Endothelial cell of umbilical vein (primary cell): ENCODE results near the gene VSTM4. TPM values are rescaled to one million over a fixed set of nuclear protein-coding genes. Genes with fewer than 3 reads are reported as not detected.

Source experiments
- BruUV-seq: library from RNA; stranded (reverse); fragments of 400-500 nt; replicated peaks from 2 replicates; lab custom pipeline; 2021; lab: Mats Ljungman, UMichigan
- CTCF ChIA-PET: fragments of 300-600, 350-600 bp; sonication (Branson Sonifier 250); formaldehyde crosslinking; loops from one replicate; lab custom pipeline; 2021; ENCODE audit warnings: antibody characterized with exemption, inconsistent platforms; lab: Charles Lee
- POLR2A ChIA-PET: fragments of 300-600, 350-600 bp; sonication (Branson Sonifier 250); formaldehyde crosslinking; loops from one replicate; lab custom pipeline; 2021; ENCODE audit warnings: antibody characterized with exemption, inconsistent platforms; lab: Charles Lee
- DNase-seq: peaks from one replicate; pipeline ENCODE4 v3.0.0-alpha.2; 2011; ENCODE audit warnings: low read depth, low spot score
- FAIRE-seq: peaks from 2 replicates; lab custom pipeline; 2011; peaks lifted over from hg19 to GRCh38; lab: Jason Lieb, UNC
- H2AFZ ChIP-seq: 2 replicates; pipeline ENCODE4 v1.6.0; 2012; ENCODE audit warnings: low read depth, low read length, control low read depth, inconsistent platforms
- H3K27ac ChIP-seq: 2 replicates; pipeline ENCODE4 v1.5.1; 2011; ENCODE audit warnings: low read depth, mild to moderate bottlenecking, control low read depth, low read length, moderate library complexity; ENCODE audit not compliant: insufficient read depth
- H3K27me3 ChIP-seq, 2 experiments: 2 replicates each; pipeline versions ENCODE4 v1.6.0 to v1.6.1; 2011; ENCODE audit warnings: low read length in 2 of 2, mixed read lengths in 1 of 2; ENCODE audit not compliant: control insufficient read depth in 2 of 2, insufficient read depth in 2 of 2
- H3K36me3 ChIP-seq, 2 experiments: 2 replicates in 1 of 2; 3 replicates in 1 of 2; pipeline ENCODE4 v1.5.1; 2011; ENCODE audit warnings: low read length in 2 of 2, mild to moderate bottlenecking in 1 of 2, moderate library complexity in 1 of 2; ENCODE audit not compliant: control insufficient read depth in 2 of 2, insufficient read depth in 2 of 2; ENCODE audit errors: extremely low read depth in 1 of 2
- H3K4me1 ChIP-seq: 3 replicates; pipeline ENCODE4 v1.5.1; 2011; ENCODE audit warnings: mild to moderate bottlenecking, low read length; ENCODE audit not compliant: control insufficient read depth, insufficient read depth; ENCODE audit errors: extremely low read depth
- H3K4me2 ChIP-seq: 2 replicates; pipeline ENCODE4 v1.6.1; 2011; ENCODE audit warnings: low read length, control low read depth, mixed read lengths; ENCODE audit not compliant: insufficient read depth
- H3K4me3 ChIP-seq, 3 experiments: fragments of 200-600 bp in 1 of 3; sonication (generic), shearing (Covaris generic) in 1 of 3; replicated peaks in 1 of 3; 2 replicates each; pipeline ENCODE4 v1.5.1; 2011 to 2016; ENCODE audit warnings: control low read depth in 3 of 3, low read length in 3 of 3, mild to moderate bottlenecking in 2 of 3, inconsistent platforms in 1 of 3, low read depth in 1 of 3, moderate library complexity in 1 of 3; ENCODE audit not compliant: insufficient read depth in 1 of 3
- H3K79me2 ChIP-seq: 2 replicates; pipeline ENCODE4 v1.6.0; 2012; ENCODE audit warnings: low read length, inconsistent platforms; ENCODE audit not compliant: control insufficient read depth, insufficient read depth
- H3K9ac ChIP-seq: replicated peaks from 2 replicates; pipeline ENCODE3; 2011; ENCODE audit warnings: low read length, control low read depth; ENCODE audit not compliant: insufficient read depth; ENCODE audit errors: extremely low read depth
- H3K9me1 ChIP-seq: replicated peaks from 3 replicates; pipeline ENCODE4 v1.6.0; 2011; ENCODE audit warnings: mild to moderate bottlenecking, low read length; ENCODE audit not compliant: control insufficient read depth, insufficient read depth; ENCODE audit errors: extremely low read depth
- H3K9me3 ChIP-seq: replicated peaks from 2 replicates; pipeline ENCODE4 v1.5.1; 2012; ENCODE audit warnings: low read length, inconsistent platforms; ENCODE audit not compliant: control insufficient read depth, insufficient read depth
- H4K20me1 ChIP-seq: replicated peaks from 2 replicates; pipeline ENCODE3; 2011; ENCODE audit warnings: mild to moderate bottlenecking, low read length; ENCODE audit not compliant: control insufficient read depth, insufficient read depth; ENCODE audit errors: extremely low read depth
- CTCF ChIP-seq, 2 donors: IDR thresholded peaks; 1 replicate in 1 of 2; 2 replicates in 1 of 2; pipeline ENCODE4 v1.5.1; 2011; ENCODE audit warnings: low read length in 2 of 2, mild to moderate bottlenecking in 2 of 2, moderate library complexity in 2 of 2, control low read depth in 1 of 2, inconsistent platforms in 1 of 2, low read depth in 1 of 2; ENCODE audit not compliant: insufficient read depth in 1 of 2; ENCODE audit errors: extremely low read depth in 1 of 2
- EZH2 ChIP-seq: IDR thresholded peaks from 2 replicates; pipeline ENCODE4 v1.6.1; 2012; ENCODE audit warnings: borderline replicate concordance, low read depth, mild to moderate bottlenecking, moderate library complexity, low read length, inconsistent platforms; ENCODE audit not compliant: severe bottlenecking
- FOS ChIP-seq: IDR thresholded peaks from 2 replicates; pipeline ENCODE4 v1.6.1; 2011; ENCODE audit warnings: mild to moderate bottlenecking, low read length, moderate library complexity, borderline replicate concordance; ENCODE audit not compliant: insufficient read depth
- GATA2 ChIP-seq: IDR thresholded peaks from 2 replicates; pipeline ENCODE4 v1.7.0; 2011; ENCODE audit warnings: low read depth, mild to moderate bottlenecking, moderate library complexity, mixed read lengths, low read length; ENCODE audit not compliant: insufficient read length, insufficient read depth
- JUN ChIP-seq: IDR thresholded peaks from 2 replicates; pipeline ENCODE4 v1.6.1; 2011; ENCODE audit warnings: borderline replicate concordance, low read depth; ENCODE audit not compliant: insufficient read length, insufficient read depth
- MAX ChIP-seq: IDR thresholded peaks from 2 replicates; pipeline ENCODE4 v1.6.1; 2011; ENCODE audit not compliant: insufficient read depth, insufficient read length
- MYC ChIP-seq: IDR thresholded peaks from one replicate; pipeline ENCODE4 v1.6.1; 2011; ENCODE audit warnings: mild to moderate bottlenecking, low read depth, low read length
- POLR2A ChIP-seq: IDR thresholded peaks from 2 replicates; pipeline ENCODE4 v1.6.1; 2012; ENCODE audit warnings: low read depth, mild to moderate bottlenecking, control low read depth, low read length
- POLR2AphosphoS5 ChIP-seq: IDR thresholded peaks from 2 replicates; pipeline ENCODE4 v1.6.1; 2012; ENCODE audit warnings: low read depth, mild to moderate bottlenecking, control low read depth, low read length, moderate library complexity; ENCODE audit not compliant: insufficient read depth
- dilution Hi-C: fragments of 300-500 bp; cut with MboI; formaldehyde crosslinking; loops from one replicate; pipeline ENCODE4 v1.15.0; 2019; ENCODE audit warnings: low sequenced_read_pairs; ENCODE audit not compliant: extremely low pct_ligation_motif_present
- intact Hi-C: fragments of 100-400 bp; cut with micrococcal nuclease; formaldehyde crosslinking; loops from one replicate; pipeline ENCODE4 v1.10.0; 2022
- polyA plus RNA-seq, 4 experiments: library from polyadenylated mRNA; depleted of rRNA in 3 of 4; stranded (reverse) in 3 of 4; unstranded in 1 of 4; fragments of >200 nt; gene quantifications; 2 replicates each; pipeline versions ENCODE4 v1.2.1 to v1.2.3, GENCODE V29; 2011 to 2012; ENCODE audit warnings: missing spikeins in 1 of 4
- total RNA-seq: library from RNA; stranded (reverse); gene quantifications from 2 replicates; pipeline ENCODE4 v1.2.3, GENCODE V29; 2021

Gene VSTM4
- total and polyA plus RNA-seq, 2 donors (not counting 3 experiments of a cell fraction or from before 2014, with no cell fraction given): 0.07 TPM

- Histone ChIP-seq H4K20me1 (no peaks in the 10 kb centered on the region), H3K4me1 (no peaks in the 10 kb centered on the region), H3K4me2 (no peak overlapping the region), H3K9ac (no peak overlapping the region), H3K27me3 (peaks cover 0 to 3% of the 10 kb centered on the region in 2 experiments), H3K4me3 (no peak overlapping the region), H3K9me3 (no peaks in the 10 kb centered on the region), H3K79me2 (no peaks in the 10 kb centered on the region), H3K27ac (no peak overlapping the region), H3K9me1 (no peaks in the 10 kb centered on the region), H3K36me3 (no peaks in the 10 kb centered on the region), H2AFZ (no peak overlapping the region)
- intact Hi-C loops (no loop called here), dilution Hi-C loops (no loop called here)
- ChIA-PET CTCF (interaction anchor here (1.7 kb wide), 1 partner anchor 10 kb away, joined by 5 read pairs; no protein-coding TSS in a partner anchor), POLR2A (no interaction called here)
- no TSS peak for BruUV-seq
- no peak for TF ChIP-seq FOS
- no peak for TF ChIP-seq MYC
- no peak for TF ChIP-seq GATA2
- TF ChIP-seq MAX: no peak
- TF ChIP-seq POLR2A: no peak
- TF ChIP-seq POLR2AphosphoS5: no peak
- no peak for TF ChIP-seq EZH2
- no peak for TF ChIP-seq JUN
- TF ChIP-seq CTCF (IDR thresholded peaks at IDR 0.05; ENCODE audit: extremely low read depth in 1 of 2, insufficient read depth in 1 of 2, low read depth in 1 of 2, low read length in 2 of 2): no peak
- DNase-seq (no peak), FAIRE-seq (no peak)
Measured at GRCh38 chr10:49039409-49039808, 75.9 kb downstream of the VSTM4 start.
